ENCODE data around the gene MGAT4C.

The MGAT4C gene

GRCh38 chr12:86261142-86261541 is 5.0 kb upstream of the MGAT4C start:
- no peaks in the 10 kb centered on the region for H3K27me3 ChIP-seq (replicated peaks; ENCODE audit: control insufficient read depth, insufficient read depth, low read length)
- no peak for TF ChIP-seq CTCF (IDR thresholded peaks at IDR 0.05; ENCODE audit: insufficient read depth, low read length, poor library complexity, severe bottlenecking)
- no peak for DNase-seq (ENCODE audit: extremely low read depth, insufficient read length)
- H3K36me3 ChIP-seq (ENCODE audit: control insufficient read depth, insufficient read depth, low read length): no peaks in the 10 kb centered on the region
- no peak overlapping the region for H3K4me3 ChIP-seq (replicated peaks; ENCODE audit: low read depth, low read length)

GRCh38 chr12:86260183-86260582 is 4.0 kb upstream of the MGAT4C start:
- H3K4me3 ChIP-seq (replicated peaks; ENCODE audit: low read depth, low read length): no peak overlapping the region
- no peaks in the 10 kb centered on the region for H3K27me3 ChIP-seq (replicated peaks; ENCODE audit: control insufficient read depth, insufficient read depth, low read length)
- TF ChIP-seq CTCF (IDR thresholded peaks at IDR 0.05; ENCODE audit: insufficient read depth, low read length, poor library complexity, severe bottlenecking): no peak
- no peak for DNase-seq (ENCODE audit: extremely low read depth, insufficient read length)
- no peaks in the 10 kb centered on the region for H3K36me3 ChIP-seq (ENCODE audit: control insufficient read depth, insufficient read depth, low read length)

- TF ChIP-seq CTCF (IDR thresholded peaks at IDR 0.05; ENCODE audit: insufficient read depth, low read length, poor library complexity, severe bottlenecking): no peak
- no peak for DNase-seq (ENCODE audit: extremely low read depth, insufficient read length)
- Histone ChIP-seq H3K4me3 (replicated peaks; ENCODE audit: low read depth, low read length) (no peak overlapping the region), H3K36me3 (ENCODE audit: control insufficient read depth, insufficient read depth, low read length) (no peaks in the 10 kb centered on the region), H3K27me3 (replicated peaks; ENCODE audit: control insufficient read depth, insufficient read depth, low read length) (no peaks in the 10 kb centered on the region)
Observed at GRCh38 chr12:86257134-86257533, 943 bp upstream of the MGAT4C start.

- H3K36me3 ChIP-seq (ENCODE audit: control insufficient read depth, insufficient read depth, low read length): no peaks in the 10 kb centered on the region
- DNase-seq (ENCODE audit: extremely low read depth, insufficient read length): no peak
- H3K4me3 ChIP-seq (replicated peaks; ENCODE audit: low read depth, low read length): no peak overlapping the region
- no peaks in the 10 kb centered on the region for H3K27me3 ChIP-seq (replicated peaks; ENCODE audit: control insufficient read depth, insufficient read depth, low read length)
- TF ChIP-seq CTCF (IDR thresholded peaks at IDR 0.05; ENCODE audit: insufficient read depth, low read length, poor library complexity, severe bottlenecking): no peak
Observed at GRCh38 chr12:86254399-86255107, 1.6 kb downstream of the MGAT4C start.

- H3K27me3 ChIP-seq (replicated peaks; ENCODE audit: control insufficient read depth, insufficient read depth, low read length): no peaks in the 10 kb centered on the region
- no peak overlapping the region for H3K4me3 ChIP-seq (replicated peaks; ENCODE audit: low read depth, low read length)
- H3K36me3 ChIP-seq (ENCODE audit: control insufficient read depth, insufficient read depth, low read length): no peaks in the 10 kb centered on the region
- TF ChIP-seq CTCF (IDR thresholded peaks at IDR 0.05; ENCODE audit: insufficient read depth, low read length, poor library complexity, severe bottlenecking): no peak
- no peak for DNase-seq (ENCODE audit: extremely low read depth, insufficient read length)
Observed at GRCh38 chr12:86249851-86250250, 6.3 kb downstream of the MGAT4C start.

GRCh38 chr12:86249276-86249675 is 6.9 kb downstream of the MGAT4C start:
- no peak for TF ChIP-seq CTCF (IDR thresholded peaks at IDR 0.05; ENCODE audit: insufficient read depth, low read length, poor library complexity, severe bottlenecking)
- H3K27me3 ChIP-seq (replicated peaks; ENCODE audit: control insufficient read depth, insufficient read depth, low read length): no peaks in the 10 kb centered on the region

More at GRCh38 chr12:86249276-86249675, 6.9 kb downstream of the MGAT4C start:
- Histone ChIP-seq H3K36me3 (ENCODE audit: control insufficient read depth, insufficient read depth, low read length) (no peaks in the 10 kb centered on the region), H3K4me3 (replicated peaks; ENCODE audit: low read depth, low read length) (no peak overlapping the region)
- DNase-seq (ENCODE audit: extremely low read depth, insufficient read length): no peak
